HG02943 (cell line): Measurements from ENCODE around the gene ANTXR1.

Experiments
- ATAC-seq: cut with Tn5 transposase; IDR thresholded peaks from one replicate; pipeline ENCODE4 v1.9.1; 2021; ENCODE audit warnings: mild to moderate bottlenecking, low read depth, moderate library complexity; ENCODE audit not compliant: unreplicated experiment

The ANTXR1 gene

DNA sequence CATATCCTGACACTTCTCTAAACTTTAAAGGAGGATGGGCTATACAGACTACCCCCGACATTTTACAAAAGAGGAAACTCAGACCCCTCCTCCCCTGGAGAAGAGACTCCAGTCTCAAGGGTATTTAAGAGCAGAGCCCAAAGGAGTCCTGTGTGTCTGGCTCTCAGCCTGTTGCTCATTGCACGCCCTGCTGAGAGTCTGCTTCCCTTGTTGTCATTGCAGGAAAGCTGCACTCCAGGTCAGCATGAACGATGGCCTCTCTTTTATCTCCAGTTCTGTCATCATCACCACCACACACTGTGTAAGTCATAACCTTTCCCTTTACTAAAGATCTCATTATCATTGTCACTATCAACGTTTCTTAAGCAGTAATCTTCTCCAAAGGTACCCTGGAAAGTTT lies 111.4 kb downstream of the ANTXR1 start:
- ATAC-seq: no peak

DNA sequence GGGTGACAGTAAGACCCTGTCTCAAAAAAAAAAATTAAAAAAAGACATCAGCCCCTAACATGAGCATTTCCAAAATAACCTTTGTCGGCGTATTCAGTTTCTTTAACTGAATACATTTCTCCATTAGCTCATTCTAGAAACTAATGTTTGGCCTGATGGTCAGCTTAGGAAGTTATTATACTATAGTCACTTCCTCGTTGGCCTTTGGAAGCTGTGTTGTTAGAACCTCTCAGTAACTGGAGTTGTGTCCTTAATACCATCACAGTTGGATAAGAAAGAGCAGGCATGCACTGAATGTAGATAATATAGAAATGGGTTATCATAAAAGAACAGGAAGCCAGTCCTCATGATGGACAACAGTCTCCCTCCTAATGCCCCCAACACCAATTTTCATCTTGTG lies 112.8 kb downstream of the ANTXR1 start:
- no peak for ATAC-seq

DNA sequence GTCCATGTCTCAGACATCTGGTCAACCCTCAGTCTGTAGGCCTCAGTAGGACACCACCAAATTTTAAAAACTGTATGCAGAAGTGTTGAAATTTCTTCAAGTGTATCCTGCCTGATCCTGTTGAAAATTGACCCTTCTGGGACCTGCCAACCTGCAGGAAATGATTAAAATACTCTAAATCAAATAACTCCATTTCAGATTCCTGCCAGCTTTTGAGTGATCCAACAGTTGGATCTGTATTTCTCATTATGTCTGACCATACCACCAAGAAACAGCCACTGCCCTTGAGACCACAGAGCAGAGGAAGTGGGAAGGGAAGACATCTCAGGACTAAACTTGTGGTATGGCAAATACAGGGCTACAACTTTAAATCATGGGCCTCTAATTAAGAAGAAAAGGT lies 113.4 kb downstream of the ANTXR1 start:
- no peak for ATAC-seq

GRCh38 chr2:69131452-69131851 lies 118.5 kb downstream of the ANTXR1 start:
- ATAC-seq: no peak

DNA sequence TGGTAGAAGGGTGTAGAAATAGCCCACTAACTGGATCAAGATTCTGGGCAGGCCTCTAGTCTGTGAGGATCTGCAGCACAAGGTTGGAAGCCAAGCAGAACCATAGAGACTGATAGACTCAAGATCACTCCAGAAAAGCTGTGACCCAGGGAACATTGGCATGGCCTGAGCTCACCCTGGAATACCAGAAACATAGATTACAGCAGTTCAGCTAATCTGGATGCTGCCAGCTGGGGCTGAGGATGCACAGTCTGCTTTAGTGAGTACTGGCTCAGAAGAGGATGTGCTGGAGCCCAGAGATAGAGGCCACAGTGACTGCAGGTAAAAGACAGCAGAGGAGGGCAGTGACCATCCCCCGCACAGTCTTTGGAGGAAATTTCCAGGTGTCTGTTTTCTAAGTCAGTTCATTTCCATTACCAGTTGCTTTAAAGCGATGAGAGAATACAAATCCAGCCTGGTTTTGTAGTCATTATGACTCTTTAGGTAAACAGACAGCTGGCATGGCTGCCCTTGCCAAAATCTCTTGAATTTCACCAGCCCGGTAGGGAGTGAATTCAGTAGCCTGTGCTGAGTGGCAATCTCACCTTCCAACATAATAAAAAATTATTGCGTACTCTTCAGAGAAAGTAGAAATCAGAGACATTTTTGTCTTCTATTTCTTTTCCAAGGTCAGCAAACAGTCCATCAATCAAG lies 119.2 kb downstream of the ANTXR1 start:
- no peak for ATAC-seq

- ATAC-seq: no peak
These were observed 120.1 kb downstream of the ANTXR1 start for GRCh38 chr2:69132960-69133590.

DNA sequence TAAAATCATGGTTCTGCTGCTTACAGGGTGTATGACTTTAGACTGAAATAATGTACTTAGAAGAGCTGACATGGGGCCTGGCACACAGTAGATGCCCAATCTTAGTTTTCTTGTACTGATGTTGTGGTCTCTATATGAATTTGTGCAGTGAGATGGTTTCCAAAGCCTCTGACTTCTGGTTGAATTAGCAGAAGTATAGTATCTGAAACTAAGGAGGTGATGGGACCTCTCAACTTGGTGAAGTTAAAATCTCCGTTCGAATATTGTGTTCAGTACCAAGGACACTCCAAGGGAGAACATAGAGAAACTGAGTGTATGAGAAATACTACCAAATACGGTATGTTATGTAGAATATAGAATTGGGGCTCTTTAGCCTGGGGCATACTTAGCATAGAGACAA lies 120.9 kb downstream of the ANTXR1 start:
- no peak for ATAC-seq

DNA sequence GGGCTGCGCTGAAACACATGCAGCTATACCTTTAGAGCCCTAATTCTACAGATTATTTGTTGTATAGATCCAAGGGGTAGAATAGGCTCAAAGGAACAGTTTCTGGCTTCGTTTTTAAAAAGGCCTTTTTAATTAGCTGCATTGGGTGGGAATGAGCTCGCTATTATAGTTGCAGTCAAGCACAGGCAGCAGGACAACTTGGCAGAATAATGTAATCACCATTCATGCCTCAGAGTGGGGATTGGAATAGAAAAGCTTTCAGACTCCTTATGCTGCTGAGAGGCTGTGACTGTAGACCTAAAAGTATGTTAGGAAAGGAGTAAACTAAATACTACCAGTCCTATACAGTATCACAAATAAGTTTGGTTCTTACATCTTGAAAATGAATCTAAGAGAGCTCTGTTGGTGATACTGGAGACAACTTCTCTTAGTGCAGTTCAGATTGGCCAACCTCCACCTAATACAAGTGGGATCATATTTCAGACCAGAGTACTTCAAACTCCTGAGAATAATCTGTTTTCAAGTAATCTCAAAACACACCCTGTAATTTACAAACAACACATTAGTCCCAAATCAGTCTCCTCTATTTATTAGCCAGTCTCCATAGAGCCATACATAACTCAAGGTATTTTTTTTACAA lies 121.4 kb downstream of the ANTXR1 start:
- no peak for ATAC-seq

- no peak for ATAC-seq
These were observed 125.3 kb downstream of the ANTXR1 start for GRCh38 chr2:69138247-69138772.

GRCh38 chr2:69138793-69139459 lies 125.9 kb downstream of the ANTXR1 start:
- ATAC-seq: no peak

DNA sequence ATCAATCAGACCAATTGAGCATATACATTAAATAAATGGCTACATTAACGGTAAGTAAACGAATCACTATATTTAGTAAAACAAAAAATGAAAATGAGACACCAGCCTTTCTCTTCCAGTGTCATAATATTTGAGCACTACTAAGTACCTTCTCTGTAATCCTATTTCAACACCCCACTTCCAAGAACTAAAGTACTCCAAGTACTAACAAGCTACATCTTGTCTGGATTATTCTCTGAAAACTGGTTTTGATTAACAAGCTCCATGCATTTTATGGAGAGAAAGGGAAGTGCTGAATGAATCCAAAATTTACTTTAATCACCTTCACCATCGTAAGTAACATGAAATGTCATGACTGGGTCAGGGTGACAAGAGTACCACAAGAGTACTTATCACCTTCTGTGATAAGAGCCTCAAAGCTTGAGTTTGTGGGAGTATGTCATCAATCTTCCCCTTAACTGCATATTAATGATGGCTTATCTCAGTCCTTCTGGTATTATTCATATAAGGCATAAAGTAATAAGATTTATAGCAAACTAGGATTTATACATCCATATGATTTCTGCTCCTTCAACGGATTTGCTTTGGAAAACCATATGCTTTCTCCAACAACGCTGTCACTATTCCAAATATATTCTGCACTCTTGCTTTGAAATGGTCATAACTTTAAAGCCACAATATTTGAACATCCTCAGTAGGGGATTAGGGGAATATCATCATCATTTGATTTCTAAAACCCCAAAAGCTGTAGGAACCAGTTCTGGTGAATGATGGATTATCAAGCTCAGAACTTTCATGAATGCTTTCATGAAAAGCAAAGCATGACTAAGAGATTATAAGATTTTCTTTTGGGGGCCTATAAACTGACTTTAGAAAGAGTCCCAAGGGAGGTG lies 127.0 kb downstream of the ANTXR1 start:
- ATAC-seq: no peak

DNA sequence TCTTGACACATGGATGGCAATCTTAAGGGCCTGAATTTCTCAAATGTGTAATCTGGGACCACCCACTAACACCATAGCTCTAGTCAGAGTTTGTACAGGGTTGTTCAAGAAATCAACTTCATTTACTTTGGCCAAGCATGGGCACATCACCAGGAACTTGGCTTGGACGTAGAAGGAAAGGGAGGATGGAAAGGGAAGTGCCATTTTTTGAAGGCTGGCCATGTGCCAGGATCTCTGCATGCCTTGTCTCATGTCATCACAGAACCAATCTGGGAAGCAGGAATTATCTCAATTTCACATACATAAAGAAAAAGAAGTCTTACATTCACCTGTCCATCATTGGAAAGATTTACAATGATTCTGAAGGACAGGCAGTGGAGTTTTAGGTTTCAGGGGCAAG lies 128.1 kb downstream of the ANTXR1 start:
- no peak for ATAC-seq

DNA sequence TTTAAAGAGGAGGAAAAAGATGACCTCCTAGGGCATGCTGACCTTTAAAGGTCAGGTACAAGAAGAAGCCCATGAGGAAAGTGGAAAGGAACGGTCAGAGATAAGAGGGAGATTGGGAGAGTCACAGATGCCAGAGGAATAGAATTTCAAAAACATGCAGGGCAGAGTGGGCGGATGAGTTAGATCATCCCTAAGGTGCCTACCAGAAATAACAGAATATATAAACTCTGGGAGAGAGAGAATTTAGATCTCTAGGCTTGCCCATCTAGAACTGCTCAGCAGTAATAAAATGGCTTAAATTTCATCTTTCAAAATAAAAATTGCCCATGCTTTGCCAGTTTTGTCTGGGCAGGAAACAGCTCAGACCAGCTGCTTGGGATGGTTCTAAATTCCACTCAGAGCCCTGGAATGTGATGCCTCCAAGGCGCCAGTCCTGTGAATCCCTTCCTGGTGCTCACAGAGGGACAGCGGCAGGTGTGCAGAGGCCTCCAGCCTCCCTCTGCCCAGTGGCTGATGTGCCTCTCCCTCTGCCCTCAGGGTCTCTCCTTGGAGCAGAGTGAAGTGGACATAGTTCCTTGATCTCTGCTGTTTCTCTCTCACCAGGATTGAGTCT lies 130.9 kb downstream of the ANTXR1 start:
- no peak for ATAC-seq

DNA sequence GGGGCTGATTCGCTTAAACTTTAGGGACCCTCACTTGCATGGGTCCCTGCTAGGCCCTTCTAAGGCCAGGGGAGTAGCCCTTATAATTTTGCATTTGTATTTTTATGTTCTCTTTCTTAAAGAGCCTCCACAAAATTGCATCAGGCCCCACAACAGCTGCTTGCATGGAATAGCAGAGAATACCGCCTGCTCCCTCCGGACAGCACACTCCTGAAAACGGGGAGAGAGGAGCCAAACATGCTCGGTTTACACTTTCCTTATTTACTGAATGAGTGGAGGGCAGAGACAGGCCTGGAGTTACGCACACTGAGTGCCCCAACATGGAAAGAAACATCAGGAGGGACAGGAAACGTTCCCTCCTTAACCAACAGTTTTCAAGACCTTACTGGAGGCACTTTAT lies 132.2 kb downstream of the ANTXR1 start:
- ATAC-seq: no peak

GRCh38 chr2:69147841-69148533 lies 135.0 kb downstream of the ANTXR1 start:
- ATAC-seq: no peak

GRCh38 chr2:69149631-69150215 lies 136.7 kb downstream of the ANTXR1 start:
- no peak for ATAC-seq

- no peak for ATAC-seq
These were observed 139.0 kb downstream of the ANTXR1 start for GRCh38 chr2:69151931-69152330.

GRCh38 chr2:69152847-69153583 lies 140.0 kb downstream of the ANTXR1 start:
- ATAC-seq: no peak
